DMS 273 (cell line): ENCODE measurements around the gene KCMF1.
"Not testable (repeated sequence)": the region's sequence is repeated elsewhere in the genome, so short reads cannot be mapped to it uniquely, and the experiment has no call there.

Experiments
- DNase-seq: peaks from one replicate; lab custom pipeline; 2025; ENCODE audit not compliant: unreplicated experiment; lab: John Stamatoyannopoulos, UW

Gene KCMF1

GRCh38 chr2:84970868-84971509 is at the start of gene KCMF1:
Gene KCMF1 (plus strand): TSS chr2:84971161. CDS start chr2:84971452, 291 bp downstream.
- peak; percentile 88 for DNase-seq

- DNase-seq = no peak
Observed at GRCh38 chr2:84923009-84923408, 48.0 kb upstream of the KCMF1 start.

- peak; percentile 35 for DNase-seq
Observed at GRCh38 chr2:84924173-84925106, 46.5 kb upstream of the KCMF1 start.

- no peak for DNase-seq
Observed at GRCh38 chr2:84925336-84925723, 45.6 kb upstream of the KCMF1 start.

- peak; percentile 96 for DNase-seq
Observed at GRCh38 chr2:84925724-84926376, 45.1 kb upstream of the KCMF1 start.

GRCh38 chr2:84927275-84927627 is 43.7 kb upstream of the KCMF1 start:
- no peak for DNase-seq

- DNase-seq = no peak
Observed at GRCh38 chr2:84931384-84931821, 39.6 kb upstream of the KCMF1 start.

- no peak for DNase-seq
Observed at GRCh38 chr2:84938194-84938879, 32.6 kb upstream of the KCMF1 start.

- no peak for DNase-seq
Observed at GRCh38 chr2:84939426-84940087, 31.4 kb upstream of the KCMF1 start.

GRCh38 chr2:84940088-84940470 is 30.9 kb upstream of the KCMF1 start:
- no peak for DNase-seq

- DNase-seq = no peak
Observed at GRCh38 chr2:84940831-84941412, 30.0 kb upstream of the KCMF1 start.

- DNase-seq = no peak
Observed at GRCh38 chr2:84942166-84942565, 28.8 kb upstream of the KCMF1 start.

GRCh38 chr2:84942964-84943421 is 28.0 kb upstream of the KCMF1 start:
- no peak for DNase-seq

GRCh38 chr2:84944295-84944909 is 26.6 kb upstream of the KCMF1 start:
- DNase-seq = no peak

GRCh38 chr2:84945838-84946203 is 25.1 kb upstream of the KCMF1 start:
- DNase-seq = not testable (repeated sequence)

GRCh38 chr2:84946204-84947009 is 24.6 kb upstream of the KCMF1 start:
- no peak for DNase-seq

GRCh38 chr2:84947010-84947593 is 23.9 kb upstream of the KCMF1 start:
- no peak for DNase-seq

- no peak for DNase-seq
Observed at GRCh38 chr2:84953535-84953934, 17.4 kb upstream of the KCMF1 start.

GRCh38 chr2:84954329-84954728 is 16.6 kb upstream of the KCMF1 start:
- no peak for DNase-seq
